ENCODE results near the gene TET2. TPM values are rescaled to one million over a fixed set of nuclear protein-coding genes. Genes with fewer than 3 reads are reported as not detected.

TET2 gene
- total and polyA plus RNA-seq, 11 donors = 2.9 to 25.6 (median 13.7) TPM

DNA sequence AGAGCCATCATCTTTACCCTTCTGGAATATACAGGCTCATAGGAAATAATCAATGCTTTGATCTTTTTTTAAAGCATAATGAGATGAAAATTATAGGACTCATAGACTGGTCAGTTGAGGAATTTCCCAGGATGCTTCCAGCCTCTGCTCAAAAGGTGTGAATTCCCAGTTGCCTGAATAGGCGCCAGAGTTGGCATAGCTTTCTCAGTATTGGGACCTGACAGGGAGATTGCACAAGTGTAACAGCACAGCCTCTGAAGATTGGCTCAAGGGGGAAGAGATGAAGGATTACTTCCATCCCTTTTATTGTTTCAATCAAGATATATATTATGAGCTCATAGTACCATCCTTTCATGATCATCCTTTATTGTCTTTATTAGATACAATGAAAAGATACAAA, 17.9 kb downstream of the TET2 start:
- no peak overlapping the region for H3K27ac ChIP-seq
- H3K27me3 ChIP-seq = no peaks in the 10 kb centered on the region
- WGBS, 4 donors = 42 to 67% (median 55%) methylated on average over 1 of the region's 1 CpG
- DNase-seq (no peak), ATAC-seq (peak in 3 of 4 donors; percentile 44 to 61 (median 51))
- no peak overlapping the region for H3K4me3 ChIP-seq
- TF ChIP-seq, protein P1, sequence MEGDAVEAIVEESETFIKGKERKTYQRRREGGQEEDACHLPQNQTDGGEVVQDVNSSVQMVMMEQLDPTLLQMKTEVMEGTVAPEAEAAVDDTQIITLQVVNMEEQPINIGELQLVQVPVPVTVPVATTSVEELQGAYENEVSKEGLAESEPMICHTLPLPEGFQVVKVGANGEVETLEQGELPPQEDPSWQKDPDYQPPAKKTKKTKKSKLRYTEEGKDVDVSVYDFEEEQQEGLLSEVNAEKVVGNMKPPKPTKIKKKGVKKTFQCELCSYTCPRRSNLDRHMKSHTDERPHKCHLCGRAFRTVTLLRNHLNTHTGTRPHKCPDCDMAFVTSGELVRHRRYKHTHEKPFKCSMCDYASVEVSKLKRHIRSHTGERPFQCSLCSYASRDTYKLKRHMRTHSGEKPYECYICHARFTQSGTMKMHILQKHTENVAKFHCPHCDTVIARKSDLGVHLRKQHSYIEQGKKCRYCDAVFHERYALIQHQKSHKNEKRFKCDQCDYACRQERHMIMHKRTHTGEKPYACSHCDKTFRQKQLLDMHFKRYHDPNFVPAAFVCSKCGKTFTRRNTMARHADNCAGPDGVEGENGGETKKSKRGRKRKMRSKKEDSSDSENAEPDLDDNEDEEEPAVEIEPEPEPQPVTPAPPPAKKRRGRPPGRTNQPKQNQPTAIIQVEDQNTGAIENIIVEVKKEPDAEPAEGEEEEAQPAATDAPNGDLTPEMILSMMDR (IDR thresholded peaks at IDR 0.05) = no peak
- no peak for TF ChIP-seq POLR2A (IDR thresholded peaks at IDR 0.05)
- no peaks in the 10 kb centered on the region for H3K9me3 ChIP-seq
- intact Hi-C loops (cut with DNase I) = no loop called here
- H3K4me1 ChIP-seq = peaks cover 0 to 27% (median 13%) of the 10 kb centered on the region in 12 donors
- no peaks in the 10 kb centered on the region for H3K36me3 ChIP-seq

DNA sequence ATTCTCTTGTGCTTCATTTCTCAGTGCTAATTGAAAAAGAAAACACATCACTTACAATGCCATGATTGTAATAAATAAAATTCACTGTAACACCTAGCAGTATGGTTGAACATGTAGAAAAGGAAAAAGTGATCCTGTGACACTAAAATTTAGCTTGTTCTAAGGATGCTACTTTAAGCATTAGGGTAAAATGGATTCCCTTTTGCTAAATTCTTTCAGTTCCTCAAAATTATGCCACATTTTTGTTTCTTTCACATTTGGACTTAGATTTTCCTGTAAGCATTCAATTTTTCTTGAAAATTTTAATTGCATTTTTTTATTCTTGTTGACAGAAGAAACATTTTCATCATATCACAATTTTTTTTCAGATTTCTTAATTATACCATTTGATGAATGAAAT, 19.4 kb downstream of the TET2 start:
- DNase-seq (no peak), ATAC-seq (no peak)

DNA sequence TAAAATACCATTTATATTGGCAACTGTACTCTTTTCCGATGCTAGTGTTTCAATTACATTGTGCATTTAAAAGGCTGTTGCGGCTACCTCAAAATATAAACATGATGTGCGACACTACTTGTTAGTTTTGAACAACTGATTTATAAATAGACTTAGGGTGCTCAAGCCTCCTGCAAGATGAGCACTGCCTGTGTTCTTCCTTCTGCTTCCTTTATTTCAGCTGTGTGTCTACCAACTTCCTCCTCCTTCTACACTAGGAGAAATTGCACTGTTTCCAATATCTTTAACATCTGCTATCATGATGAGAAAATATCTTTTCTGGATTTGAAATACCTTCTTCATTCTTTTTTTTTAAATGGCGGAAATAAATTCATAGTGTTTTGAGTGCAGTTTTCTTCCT, 24.0 kb downstream of the TET2 start:
- ATAC-seq (peak in 1 of 4 donors; percentile 58), DNase-seq (no peak)
- intact Hi-C loops (cut with DNase I) = no loop called here
- TF ChIP-seq, protein P1 (IDR thresholded peaks at IDR 0.05) = no peak
- no peak for TF ChIP-seq POLR2A (IDR thresholded peaks at IDR 0.05)
- Histone ChIP-seq H3K4me1 (peaks cover 0 to 25% (median 0%) of the 10 kb centered on the region in 12 donors), H3K36me3 (peaks cover 0 to 10% (median 0%) of the 10 kb centered on the region in 9 donors), H3K9me3 (no peaks in the 10 kb centered on the region), H3K27ac (no peak overlapping the region), H3K4me3 (no peak overlapping the region), H3K27me3 (no peaks in the 10 kb centered on the region)
- 79 to 86% (median 83%) methylated on average over 4 of the region's 4 CpGs for WGBS, 4 donors

More for the DNA sequence above, 19.4 kb downstream of the TET2 start:
- no peaks in the 10 kb centered on the region for H3K27me3 ChIP-seq
- no peak overlapping the region for H3K4me3 ChIP-seq
- no peak for TF ChIP-seq POLR2A (IDR thresholded peaks at IDR 0.05)
- TF ChIP-seq, protein P1 (IDR thresholded peaks at IDR 0.05) = no peak
- H3K4me1 ChIP-seq = peaks cover 0 to 37% (median 14%) of the 10 kb centered on the region in 12 donors
- H3K27ac ChIP-seq = no peak overlapping the region
- H3K36me3 ChIP-seq = no peaks in the 10 kb centered on the region
- intact Hi-C loops (cut with DNase I) = no loop called here
- no peaks in the 10 kb centered on the region for H3K9me3 ChIP-seq

DNA sequence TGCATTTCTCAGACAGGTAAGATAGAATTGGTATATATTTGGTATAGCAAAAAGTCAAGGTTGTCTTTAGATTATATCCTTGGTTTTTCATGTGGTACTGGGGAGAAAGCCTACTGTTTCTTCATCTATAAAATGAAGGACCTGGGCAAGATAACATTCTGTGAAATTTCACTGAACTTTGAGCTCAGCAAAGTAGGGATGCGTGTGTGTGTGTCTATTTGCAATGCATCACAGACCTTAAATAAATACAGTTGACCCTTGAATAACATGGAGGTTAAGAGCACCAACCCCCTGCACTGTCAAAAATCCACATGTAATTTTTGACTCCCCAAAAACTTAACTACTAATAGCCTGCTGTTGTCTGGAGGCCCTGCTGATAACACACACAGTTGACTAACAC, 25.2 kb downstream of the TET2 start:
- H3K27ac ChIP-seq = no peak overlapping the region
- H3K4me1 ChIP-seq = peaks cover 0 to 21% (median 0%) of the 10 kb centered on the region in 12 donors
- intact Hi-C loops (cut with DNase I) = no loop called here
- DNase-seq (no peak), ATAC-seq (no peak)
- TF ChIP-seq, protein P1 (IDR thresholded peaks at IDR 0.05) = no peak
- no peak for TF ChIP-seq POLR2A (IDR thresholded peaks at IDR 0.05)
- H3K36me3 ChIP-seq = peaks cover 0 to 10% (median 0%) of the 10 kb centered on the region in 9 donors
- 96 to 100% (median 99%) methylated on average over 1 of the region's 1 CpG for WGBS, 4 donors
- H3K9me3 ChIP-seq = no peaks in the 10 kb centered on the region
- H3K4me3 ChIP-seq = no peak overlapping the region
- H3K27me3 ChIP-seq = no peaks in the 10 kb centered on the region
